HG02798 (cell line): ENCODE measurements around the gene TBX3.

Experiments used
- ATAC-seq: cut with Tn5 transposase; IDR thresholded peaks from one replicate; pipeline ENCODE4 v1.9.1; 2021; ENCODE audit warnings: mild to moderate bottlenecking; ENCODE audit not compliant: unreplicated experiment, poor library complexity

Gene TBX3

DNA sequence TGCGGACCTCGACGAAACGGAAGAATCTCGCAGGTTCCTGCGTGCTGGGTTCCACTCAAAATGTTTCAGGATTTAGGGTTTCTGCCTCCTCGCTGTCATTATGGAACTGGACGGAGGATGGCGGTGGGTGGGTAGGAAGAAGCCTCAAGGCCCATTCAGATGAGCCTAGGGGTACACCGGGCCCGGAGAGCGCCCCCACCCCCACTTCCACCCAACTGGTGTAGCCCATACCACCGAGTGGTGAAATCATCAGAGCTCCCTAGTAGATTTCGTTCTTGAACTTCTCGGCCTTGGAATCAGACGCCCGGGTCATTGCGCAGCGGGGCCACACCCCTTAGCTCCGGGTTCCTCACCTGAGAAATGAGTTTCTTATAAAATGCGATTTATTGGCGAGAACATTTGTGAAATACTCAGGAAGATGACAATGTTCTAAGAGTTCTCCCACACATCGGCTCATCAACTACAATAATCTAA, 13.3 kb upstream of the TBX3 start:
- ATAC-seq = no peak

- ATAC-seq = no peak
Observed at GRCh38 chr12:114696443-114697242, 12.7 kb upstream of the TBX3 start.

GRCh38 chr12:114695305-114695592, 11.3 kb upstream of the TBX3 start:
- ATAC-seq = no peak

DNA sequence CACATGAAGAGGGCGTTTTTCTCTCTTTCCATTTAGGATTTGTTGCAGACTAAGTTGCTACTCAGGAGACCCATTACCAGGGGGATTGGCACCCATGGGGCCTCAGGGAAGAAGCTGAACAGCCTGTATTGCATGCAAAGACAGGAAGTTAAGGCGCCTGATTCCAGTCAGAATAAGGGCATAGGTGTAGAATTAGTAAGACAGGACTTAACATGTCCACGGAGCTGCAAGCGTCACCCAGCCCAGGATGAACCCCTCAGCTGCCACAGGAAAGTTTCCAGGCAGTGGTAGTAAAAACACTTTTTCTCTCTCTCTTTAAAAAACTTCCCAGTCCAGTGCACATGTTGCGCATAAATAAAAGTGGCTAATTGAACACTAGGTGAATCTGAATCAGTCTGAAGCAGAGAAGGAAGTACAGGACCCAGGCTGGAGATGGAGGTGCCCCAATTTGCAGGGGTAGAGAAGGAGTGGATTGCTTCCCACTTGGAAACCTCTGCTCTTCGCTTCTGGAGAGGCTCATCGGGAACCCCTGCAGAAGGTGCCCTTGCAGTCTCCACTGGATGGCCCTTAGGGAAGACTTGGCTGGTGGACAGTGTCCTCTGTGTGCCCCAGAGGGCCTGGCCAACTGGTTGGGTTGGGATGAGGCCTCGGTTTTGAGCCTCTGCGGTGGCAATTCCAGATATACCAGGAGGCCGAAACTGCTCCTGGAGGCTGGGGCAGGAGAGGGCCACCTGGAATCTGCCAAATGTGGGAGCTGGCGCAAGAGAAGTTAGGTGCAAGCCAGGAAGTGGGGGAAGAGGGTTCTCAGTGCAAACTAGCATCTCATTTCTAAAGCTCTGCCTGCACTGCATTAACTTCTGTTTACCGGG, 10.7 kb upstream of the TBX3 start:
- no peak for ATAC-seq

GRCh38 chr12:114693532-114693931, 9.6 kb upstream of the TBX3 start:
- no peak for ATAC-seq

GRCh38 chr12:114693059-114693531, 9.1 kb upstream of the TBX3 start:
- ATAC-seq = no peak

DNA sequence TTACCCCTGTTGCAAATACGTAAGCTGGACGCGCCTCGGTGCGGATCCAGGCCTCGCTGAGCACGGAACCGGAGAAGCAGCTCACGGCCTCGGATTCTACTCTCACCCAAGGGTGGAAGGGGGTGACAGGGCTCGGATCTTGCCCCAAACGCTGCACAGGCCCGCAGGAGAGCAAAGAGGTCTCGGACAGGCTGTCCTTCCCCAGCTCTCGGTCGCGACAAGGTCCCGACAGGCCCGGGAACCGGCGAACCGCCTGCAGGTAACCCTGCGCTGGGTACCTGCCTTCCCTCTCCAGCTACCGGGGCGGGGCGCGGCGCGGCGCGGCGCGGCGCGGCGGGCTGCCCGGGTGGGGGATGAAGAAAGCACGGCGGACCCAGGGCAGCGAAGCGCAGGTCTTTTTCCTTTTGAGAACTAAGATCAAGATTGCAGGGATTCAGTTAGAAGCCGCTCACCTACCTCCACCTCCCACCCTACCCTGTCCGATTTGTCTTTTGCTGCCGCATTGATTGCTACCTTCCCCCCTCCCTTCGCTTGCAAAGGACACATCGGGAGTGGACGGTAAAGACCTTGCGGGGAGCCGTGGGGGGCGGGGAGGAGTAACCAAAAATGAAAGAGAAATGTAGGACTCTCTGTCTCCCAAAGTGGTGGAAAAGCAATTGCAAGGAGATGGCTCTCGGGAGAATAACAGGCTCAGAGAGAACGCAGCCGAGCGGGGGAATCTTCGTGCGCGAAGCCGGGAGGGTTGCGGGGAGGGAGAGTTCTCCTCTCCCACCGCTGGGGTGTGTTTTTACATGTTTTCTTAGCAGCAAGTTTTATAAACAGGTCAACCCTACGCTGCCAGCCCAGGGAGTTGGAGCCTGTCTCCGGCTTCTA, 8.4 kb upstream of the TBX3 start:
- no peak for ATAC-seq

- no peak for ATAC-seq
Observed at GRCh38 chr12:114691763-114692185, 7.8 kb upstream of the TBX3 start.

- no peak for ATAC-seq
Observed at GRCh38 chr12:114691196-114691595, 7.2 kb upstream of the TBX3 start.

- ATAC-seq = no peak
Observed at GRCh38 chr12:114690267-114691135, 6.5 kb upstream of the TBX3 start.

GRCh38 chr12:114689075-114689994, 5.4 kb upstream of the TBX3 start:
- ATAC-seq = no peak

DNA sequence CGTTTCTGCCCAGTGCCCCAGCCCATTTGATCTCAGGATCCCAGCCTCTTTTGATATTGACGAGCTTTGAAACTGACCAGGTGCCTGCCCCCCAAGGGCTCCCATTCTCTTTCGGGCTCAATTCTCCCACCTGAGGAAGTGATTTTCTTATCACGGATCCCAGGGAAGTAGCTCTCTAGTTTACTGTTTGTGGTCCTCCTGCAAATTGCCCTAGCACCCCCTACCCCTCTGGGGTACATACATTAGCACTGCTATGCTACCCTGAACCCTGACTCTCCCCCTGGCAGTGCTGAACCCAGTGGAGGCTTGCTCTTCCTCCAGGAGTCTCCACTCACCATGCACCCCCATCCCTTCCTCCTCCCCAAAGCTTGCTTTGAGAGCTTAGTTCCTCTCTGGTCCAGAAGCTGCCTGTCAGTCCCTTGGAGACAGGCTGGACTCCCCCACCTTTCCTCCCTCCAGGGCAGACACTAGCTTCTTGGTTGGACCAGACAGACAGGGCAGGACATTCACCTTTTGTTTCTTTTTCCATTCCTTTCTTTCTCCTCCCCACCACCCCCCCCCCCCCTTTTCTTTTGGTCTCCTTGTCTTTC, 4.4 kb upstream of the TBX3 start:
- no peak for ATAC-seq

DNA sequence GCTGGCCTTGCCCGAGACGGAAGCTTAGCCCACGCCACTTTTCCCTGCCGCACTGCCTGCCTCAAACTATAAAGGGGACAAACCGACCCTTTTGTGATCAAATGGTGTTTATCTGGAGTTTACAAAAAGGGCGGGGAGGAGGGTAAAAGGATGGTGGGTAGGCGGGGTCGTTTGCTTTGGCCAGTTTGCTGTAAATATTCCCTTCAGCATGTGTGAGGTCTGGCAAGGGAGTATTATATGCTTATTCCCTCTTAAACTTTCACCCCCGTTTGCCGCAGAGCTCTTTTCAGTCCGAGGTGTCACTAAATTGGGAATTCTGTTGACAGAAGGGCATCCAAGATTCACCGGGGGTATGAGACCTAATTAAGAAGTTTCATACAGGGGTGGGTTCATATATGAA, 3.8 kb upstream of the TBX3 start:
- no peak for ATAC-seq

DNA sequence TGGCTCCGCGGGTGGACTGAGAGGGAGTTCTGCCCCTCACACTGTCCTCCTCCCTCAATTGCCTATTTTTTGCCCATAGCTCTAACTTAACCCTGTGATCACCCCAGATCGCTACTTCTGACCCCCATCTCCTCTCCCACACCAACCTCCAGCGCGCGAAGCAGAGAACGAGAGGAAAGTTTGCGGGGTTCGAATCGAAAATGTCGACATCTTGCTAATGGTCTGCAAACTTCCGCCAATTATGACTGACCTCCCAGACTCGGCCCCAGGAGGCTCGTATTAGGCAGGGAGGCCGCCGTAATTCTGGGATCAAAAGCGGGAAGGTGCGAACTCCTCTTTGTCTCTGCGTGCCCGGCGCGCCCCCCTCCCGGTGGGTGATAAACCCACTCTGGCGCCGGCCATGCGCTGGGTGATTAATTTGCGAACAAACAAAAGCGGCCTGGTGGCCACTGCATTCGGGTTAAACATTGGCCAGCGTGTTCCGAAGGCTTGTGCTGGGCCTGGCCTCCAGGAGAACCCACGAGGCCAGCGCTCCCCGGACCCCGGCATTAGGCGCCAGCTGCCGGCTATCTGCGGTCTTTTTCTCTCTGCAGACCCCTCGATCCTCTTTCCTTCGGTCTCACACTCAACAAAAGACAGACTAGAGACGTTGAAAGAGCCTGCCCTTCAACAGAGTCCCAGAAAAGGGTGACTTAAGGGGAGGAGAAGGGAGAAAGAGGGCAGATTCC, 3.0 kb upstream of the TBX3 start:
- ATAC-seq = no peak

GRCh38 chr12:114686426-114686772, 2.4 kb upstream of the TBX3 start:
- ATAC-seq = no peak

- no peak for ATAC-seq
Observed at GRCh38 chr12:114685869-114686268, 1.9 kb upstream of the TBX3 start.

- no peak for ATAC-seq
Observed at GRCh38 chr12:114685320-114685781, 1.4 kb upstream of the TBX3 start.

DNA sequence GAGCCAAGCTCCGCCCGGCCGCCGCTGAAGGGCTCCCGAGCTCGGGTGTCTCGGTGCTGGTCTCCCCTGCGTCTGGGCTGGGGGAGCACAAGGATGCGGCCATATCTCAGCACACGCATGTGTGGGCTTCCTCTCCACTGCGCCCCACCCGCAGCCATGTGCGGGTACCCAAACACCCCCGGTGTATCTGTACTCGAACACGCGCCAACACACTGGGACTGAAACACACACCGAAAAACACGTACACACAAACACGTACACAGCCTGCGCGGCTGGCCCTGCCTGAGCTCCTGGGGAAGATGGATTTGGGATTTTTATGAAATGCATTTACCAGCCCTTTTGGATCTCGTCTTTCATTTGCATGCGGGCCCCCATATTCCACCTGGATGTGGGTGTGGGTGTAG, 897 bp upstream of the TBX3 start:
- no peak for ATAC-seq
